ENCODE measurements around the gene TM4SF4.
A peak's percentile ranks its signal among the peaks of the same experiment; 100 is the strongest.
"Not testable (repeated sequence)": the region's sequence is repeated elsewhere in the genome, so short reads cannot be mapped to it uniquely, and the experiment has no call there.

Gene TM4SF4

DNA sequence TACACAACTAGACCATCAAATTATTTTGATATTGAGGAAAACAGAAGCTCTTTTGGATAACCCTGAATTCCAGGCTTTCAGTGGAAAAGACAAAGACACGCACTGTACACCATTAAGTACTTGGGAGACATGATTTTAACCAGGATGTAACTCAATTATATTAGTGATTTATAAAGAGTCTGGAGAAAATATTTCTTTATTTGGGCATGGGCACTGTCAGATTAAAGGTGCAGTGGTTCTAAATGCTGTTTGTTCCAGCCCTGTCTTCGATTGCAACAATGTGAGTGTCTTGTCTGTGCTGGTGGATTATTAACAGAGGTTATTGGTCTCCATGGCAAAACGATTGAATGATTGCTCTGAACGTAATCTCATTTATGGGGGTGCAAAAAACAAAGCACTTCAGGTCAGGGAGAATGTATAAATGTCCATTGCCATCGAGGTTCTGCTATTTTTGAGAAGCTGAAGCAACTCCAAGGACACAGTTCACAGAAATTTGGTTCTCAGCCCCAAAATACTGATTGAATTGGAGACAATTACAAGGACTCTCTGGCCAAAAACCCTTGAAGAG, at the start of gene TM4SF4:
TM4SF4 (plus strand) TSS at position 448 of the 568 bp plus-strand sequence. CDS start 181 bp downstream, outside the sequence.
- no peak for DNase-seq

- no peak for DNase-seq
These were observed 49.6 kb upstream of the TM4SF4 start for GRCh38 chr3:149424918-149425317.

DNA sequence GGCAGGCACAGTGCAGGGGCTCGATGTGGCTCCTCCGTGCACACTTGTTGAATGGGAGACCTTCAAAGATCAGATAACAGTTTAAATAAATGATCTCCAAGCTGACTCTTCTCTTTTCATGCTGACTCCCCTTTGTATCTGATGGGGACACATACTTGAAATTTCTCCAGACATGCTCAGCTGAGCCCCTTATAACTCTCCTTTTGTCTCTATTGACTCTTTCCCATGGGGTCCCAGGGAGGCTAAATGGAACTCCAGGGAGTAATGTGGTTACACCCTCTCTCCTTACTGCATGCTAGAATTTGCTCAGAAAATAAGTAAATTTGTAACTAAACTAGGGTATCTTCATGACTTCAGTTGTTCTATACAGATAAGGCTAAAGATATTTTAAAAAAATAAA, 48.2 kb upstream of the TM4SF4 start:
- no peak for DNase-seq

DNA sequence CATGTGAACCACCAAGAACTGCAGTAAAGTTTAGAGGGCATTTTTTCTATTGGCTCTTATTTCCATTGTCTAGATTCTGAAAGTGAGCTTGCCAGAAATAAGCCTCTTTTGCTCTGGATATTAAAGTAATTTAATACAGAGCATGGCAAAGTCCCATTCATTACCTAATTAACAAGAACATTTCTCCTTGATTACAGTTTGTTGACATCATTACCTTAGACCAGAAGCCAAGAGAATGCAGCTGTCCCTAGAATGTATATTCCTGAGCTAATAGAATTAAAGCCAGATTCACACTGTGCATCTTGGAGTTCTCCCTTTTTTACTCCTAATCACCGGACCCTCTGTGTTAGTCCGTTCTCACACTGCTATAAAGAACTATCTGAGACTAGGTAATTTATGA, 46.4 kb upstream of the TM4SF4 start:
- no peak for DNase-seq

GRCh38 chr3:149430216-149430615, 44.3 kb upstream of the TM4SF4 start:
- DNase-seq = no peak

DNA sequence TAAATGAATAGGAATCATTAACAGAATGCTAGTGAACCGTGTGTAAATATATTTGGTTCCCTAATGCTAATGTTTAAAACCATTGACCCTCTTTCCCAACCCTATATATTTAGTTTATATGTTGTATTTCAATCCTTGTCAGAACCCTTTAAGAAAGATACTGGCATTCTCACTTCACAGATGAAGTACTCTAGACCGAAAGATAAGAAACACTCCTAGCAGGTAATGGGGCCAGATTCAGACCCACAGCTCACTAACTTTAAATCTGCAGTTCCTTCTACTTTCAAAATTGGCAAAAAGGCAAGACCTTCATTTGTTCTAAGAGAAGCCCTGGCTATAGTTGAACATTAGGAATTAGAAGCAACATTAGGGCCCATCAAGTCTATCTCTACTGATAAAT, 42.3 kb upstream of the TM4SF4 start:
- no peak for DNase-seq

GRCh38 chr3:149435996-149436885, 38.3 kb upstream of the TM4SF4 start:
- no peak for DNase-seq

DNA sequence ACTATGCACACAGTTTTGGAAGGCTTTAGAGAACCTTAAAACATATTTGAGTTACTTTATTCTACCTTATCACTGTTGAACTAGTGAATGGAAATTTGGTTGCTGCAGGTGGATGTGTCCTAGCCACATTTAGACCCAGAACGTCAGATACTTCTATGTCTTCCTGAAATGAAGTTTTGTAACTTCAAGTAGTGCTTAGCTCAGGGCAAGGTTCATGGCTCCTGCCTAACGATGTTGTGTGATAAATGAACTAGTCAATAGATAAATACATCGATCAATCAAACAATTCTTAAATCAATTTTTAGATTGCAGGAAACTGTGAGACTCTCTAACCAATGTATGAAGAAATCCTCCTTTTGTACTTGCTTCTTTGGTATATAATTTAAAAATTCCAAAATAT, 37.2 kb upstream of the TM4SF4 start:
- DNase-seq = no peak

DNA sequence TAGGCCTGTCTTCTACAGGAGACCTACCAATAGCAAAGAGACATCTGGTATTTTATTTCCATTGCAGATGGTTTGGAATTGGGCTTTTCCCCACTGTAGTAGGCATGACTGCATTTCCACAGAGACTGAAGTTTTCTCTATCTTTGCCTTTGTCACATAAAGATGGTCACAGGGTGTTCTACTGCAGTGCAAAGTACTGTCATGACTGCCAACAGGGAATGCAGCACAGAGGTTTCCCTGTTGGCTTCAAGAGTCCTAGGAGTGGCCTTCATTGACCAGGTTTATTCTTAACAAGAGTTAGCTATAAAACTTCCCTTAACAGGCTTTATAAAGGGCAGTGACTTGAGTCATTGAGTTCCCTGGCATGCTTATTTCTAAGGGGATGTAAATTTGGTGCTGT, 36.8 kb upstream of the TM4SF4 start:
- no peak for DNase-seq

DNA sequence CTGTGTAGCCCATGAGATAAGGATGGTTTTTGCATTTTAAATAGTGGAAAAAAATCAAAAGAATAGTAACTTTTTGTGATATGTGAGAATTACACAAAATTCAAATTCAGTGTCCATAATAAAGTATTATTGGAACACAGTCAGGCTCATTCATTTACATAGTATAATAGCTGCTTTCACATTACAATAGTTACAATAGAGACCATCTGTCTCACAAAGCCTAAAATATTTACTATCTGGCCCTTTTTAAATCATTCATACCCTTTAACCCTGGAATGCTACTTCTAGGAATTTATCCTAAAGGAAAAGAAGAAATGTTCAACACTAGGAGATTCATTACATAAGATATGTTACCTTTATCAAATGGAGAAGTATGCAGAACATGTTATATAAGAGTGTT, 35.5 kb upstream of the TM4SF4 start:
- no peak for DNase-seq

DNA sequence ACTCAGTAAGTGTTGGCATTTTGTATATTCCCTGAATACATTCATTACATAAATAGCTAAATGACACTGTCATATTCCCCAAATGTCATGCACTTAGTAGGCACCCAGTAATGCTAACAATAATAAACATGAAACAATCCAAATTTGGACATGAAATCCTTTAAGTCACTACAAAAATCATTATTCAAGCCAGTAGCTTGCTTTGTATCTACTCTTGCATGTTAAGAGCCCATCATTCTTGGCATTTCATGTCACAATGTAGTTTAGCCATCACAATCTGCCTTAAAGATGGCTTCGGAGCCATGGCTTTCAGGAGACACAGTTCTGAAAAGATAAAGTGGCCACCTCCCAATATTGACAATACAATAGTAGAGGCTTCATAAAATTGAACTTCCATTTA, 32.9 kb upstream of the TM4SF4 start:
- DNase-seq = no peak

DNA sequence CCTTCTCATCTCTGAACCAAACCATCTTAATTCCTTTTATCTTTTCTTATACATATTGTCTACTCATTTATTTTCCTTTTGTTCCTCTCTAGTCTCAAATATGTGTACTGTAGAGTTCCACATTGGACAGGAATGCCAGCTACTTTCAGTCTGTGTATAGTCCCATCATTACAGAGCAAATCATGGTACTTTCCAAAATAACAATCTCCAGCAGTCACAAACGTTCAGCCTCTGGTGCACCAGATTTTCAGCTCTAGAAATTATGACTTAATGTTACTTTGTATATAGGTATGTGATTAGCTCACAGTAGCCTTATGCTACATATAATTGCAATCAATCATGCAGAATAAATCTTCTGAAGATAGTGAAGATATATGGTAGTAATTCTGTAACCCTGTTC, 32.5 kb upstream of the TM4SF4 start:
- no peak for DNase-seq

DNA sequence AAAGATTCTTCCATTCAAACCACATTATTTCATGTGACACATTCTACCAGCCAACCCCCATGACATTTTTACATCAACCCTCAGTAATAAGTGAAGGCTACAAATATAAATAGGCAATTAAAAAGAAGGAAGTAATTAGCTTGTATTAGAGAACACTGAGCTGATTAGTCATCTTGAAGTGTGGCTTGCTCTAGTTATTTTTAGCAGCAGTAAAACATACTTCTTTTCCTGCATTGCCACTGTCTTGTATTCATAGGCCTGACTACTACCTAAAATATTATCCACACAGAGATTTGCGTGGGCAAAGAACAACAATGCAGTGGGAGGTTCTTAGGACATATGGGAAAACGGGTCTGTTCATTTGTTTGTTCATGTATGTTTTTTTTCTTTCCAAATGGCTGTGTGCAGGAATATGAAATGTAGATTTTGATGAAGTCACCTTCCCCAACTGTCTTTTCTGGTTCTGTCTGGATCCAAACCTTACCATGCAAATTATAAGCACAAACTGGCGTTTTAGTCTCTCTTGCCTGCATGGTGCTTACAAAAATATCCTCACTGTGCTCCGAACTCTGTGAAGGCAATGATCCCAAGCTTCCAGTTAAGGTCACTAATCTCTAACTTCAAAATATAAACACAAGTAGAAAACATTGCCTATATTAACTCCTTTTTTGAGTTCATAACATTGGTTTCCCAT, 31.5 kb upstream of the TM4SF4 start:
- no peak for DNase-seq

- no peak for DNase-seq
These were observed 31.0 kb upstream of the TM4SF4 start for GRCh38 chr3:149443545-149443912.

GRCh38 chr3:149444867-149445266, 29.6 kb upstream of the TM4SF4 start:
- DNase-seq = not testable (repeated sequence)

- DNase-seq = peak; percentile 5
These were observed 26.1 kb upstream of the TM4SF4 start for GRCh38 chr3:149448331-149448831.

DNA sequence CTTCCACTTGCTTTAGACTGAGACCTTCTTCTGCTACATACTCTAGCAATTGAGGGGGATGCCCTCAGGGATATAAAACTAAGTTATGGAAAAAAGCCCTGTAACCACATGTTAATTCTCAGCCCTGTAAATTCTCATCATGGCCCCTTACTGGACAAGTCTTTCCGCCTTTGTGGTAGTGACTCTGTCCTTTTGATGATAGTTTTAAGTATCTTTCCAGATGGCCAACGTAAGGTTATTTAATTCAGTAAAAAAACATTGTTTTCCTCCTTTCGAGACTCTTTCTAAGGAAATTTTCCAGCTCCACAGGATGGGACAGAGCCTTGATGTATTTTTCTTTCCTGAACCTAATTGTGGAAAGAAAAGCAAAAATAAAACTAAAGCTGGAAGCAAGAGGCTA, 25.3 kb upstream of the TM4SF4 start:
- no peak for DNase-seq

- DNase-seq = no peak
These were observed 24.7 kb upstream of the TM4SF4 start for GRCh38 chr3:149449799-149450198.

DNA sequence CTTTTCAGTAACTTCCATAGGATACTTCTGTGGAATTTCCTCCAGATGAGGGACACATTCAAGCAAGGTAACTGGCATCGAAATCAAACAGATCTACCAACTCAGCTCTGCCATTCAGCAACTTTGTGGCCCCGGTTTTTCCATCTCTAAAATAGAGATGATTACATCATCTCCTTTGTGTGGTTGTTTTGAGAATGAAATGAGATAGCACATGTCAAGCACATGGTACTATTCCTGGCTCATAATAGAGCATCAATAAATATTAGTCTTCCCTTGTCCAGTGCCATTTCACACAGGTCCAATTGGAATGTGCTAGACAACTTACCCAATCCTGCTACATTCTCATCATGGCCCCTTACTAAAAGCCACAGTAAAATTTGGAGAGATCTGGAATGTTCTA, 24.2 kb upstream of the TM4SF4 start:
- no peak for DNase-seq

DNA sequence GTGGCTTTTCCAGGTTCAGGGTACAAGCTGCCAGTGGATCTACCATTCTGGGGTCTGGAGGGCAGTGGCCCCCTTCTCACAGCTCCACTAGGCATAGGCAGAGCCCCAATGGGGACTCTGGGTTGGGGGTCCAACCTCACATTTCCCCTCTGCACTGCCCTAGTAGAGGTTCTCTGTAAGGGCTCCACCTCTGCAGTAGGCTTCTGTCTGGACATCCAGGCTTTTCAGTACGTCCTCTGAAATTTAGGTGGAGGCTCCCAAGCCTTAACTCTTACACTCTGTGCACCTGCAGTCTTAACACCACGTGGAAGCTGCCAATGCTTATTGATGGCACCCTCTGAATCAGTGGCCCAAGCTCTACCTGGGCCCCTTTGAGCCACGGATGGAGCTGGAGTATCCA, 22.5 kb upstream of the TM4SF4 start:
- no peak for DNase-seq

DNA sequence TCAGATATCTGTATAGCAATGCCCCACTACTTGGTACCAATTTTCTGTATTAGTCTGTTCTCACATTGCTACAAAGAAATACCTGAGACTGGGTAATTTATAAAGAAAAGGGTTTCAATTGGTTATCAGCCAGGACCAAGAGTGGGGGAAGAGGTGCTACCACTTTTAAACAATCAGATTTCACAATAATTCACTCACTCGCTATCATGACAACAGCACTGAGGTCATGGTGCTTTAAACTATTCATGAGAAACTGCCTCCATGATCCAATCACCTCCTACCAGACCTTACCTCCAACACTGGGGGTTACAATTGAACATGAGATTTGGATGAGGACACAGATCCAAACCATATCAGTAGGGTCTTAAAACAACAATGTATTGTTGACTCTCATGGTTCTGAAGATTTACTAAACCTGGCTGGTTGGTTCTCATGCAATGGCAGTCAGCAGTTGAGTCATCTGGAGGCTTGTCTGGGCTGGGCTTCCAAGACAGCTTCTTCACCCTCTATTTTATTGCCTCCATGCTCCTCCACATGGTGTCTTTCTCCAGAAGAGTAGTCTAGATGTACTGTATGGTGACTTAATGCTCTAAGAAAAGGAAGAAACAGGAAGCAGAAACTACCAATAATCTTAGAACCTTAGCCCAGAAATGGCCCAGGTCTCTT, 21.2 kb upstream of the TM4SF4 start:
- no peak for DNase-seq

GRCh38 chr3:149454746-149455145, 19.8 kb upstream of the TM4SF4 start:
- DNase-seq = no peak

DNA sequence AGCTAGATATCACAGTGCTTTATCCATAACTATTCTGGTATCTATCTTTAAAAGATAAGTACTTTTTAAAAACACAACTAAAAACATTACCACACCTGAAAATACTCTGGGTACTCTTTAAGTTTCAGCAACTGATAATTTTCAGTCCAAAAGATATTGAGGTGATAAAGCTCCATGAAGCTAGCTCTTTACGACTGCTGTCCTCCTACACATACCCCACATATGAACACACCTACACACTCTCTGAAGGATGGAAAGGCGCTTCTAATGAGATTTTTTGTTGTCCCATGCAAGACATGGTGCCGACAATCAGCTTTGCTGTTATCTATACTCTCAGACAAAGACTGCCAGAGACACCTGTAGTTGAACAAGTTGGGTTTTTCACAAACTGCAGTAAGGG, 19.1 kb upstream of the TM4SF4 start:
- DNase-seq = no peak

All from CD4-positive, alpha-beta T cell treated with Interleukin-10 for 1 hour (primary cell).